GM21786 (cell line): ENCODE results near the gene PRTFDC1.
"Not testable (repeated sequence)": the region's sequence is repeated elsewhere in the genome, so short reads cannot be mapped to it uniquely, and the experiment has no call there.

Source experiments
- ATAC-seq: cut with Tn5 transposase; IDR thresholded peaks from one replicate; pipeline ENCODE4 v1.9.1; 2021; ENCODE audit not compliant: unreplicated experiment

Gene PRTFDC1

GRCh38 chr10:24935504-24936292, 16.7 kb downstream of the PRTFDC1 start:
- ATAC-seq, result no peak

- no peak for ATAC-seq
Measured at GRCh38 chr10:24931236-24931635, 21.2 kb downstream of the PRTFDC1 start.

DNA sequence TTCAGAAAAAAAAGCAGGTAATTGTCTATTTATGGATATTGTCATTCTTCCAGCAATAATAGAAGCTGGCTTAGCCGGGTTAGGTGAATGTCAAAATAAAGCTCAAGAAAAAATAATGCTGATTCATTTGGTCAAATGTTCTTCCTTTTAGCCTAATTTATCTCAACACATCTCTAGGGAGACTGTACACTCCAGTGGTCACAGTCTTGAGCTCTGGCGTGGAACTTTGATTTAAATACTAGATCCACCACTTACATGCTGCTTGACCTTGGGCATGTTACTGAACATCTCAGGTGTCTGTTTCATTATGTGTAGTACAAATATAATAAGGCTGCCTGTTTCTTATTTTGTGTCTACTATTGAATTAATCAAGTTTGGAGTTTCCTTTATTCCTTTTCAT, 22.0 kb downstream of the PRTFDC1 start:
- ATAC-seq, result peak; percentile 82

- no peak for ATAC-seq
Measured at GRCh38 chr10:24929904-24930303, 22.5 kb downstream of the PRTFDC1 start.

DNA sequence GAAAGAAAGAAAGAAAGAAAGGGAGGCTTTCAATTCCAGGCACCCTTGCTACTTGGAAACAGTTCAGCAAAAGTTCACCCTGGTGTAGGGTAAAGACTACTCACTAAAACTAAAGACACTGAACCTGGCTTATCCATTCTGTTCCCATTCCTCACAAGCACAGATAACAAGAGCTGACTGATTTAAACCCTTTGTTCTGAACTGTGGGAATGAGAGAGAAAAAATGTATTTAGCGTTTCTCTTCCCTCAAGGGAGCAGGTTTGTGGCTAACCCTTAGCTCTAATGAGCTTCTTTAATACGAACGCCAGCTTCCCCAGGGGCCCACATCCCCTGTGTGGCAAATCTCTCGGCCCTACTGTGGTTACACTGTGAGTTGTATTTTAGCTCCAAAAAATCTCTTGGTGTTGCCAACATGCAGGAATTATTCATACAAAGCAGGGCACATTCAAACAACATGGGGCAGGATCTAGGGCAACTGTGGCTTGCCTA, 23.3 kb downstream of the PRTFDC1 start:
- peak; percentile 67 for ATAC-seq

- ATAC-seq, result no peak
Measured at GRCh38 chr10:24928163-24928562, 24.2 kb downstream of the PRTFDC1 start.

DNA sequence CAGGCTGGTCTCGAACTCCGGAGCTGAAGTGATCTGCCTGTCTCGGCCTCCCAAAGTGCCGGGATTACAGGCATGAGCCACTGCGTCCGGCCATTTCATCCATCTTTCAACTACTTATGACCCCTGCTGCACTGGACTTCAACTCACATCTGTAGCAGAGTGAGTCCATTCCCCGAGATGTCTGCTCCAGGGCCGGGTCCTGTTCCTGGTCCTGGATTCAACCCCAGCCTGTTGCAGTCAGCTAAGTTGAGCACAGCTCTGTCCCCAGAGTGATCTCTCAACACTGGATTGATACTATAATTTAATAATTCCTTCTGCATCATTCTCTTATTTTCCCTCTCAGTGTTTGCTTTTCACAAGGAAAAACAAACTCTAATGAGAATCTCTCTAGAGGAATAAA, 25.8 kb downstream of the PRTFDC1 start:
- no peak for ATAC-seq

DNA sequence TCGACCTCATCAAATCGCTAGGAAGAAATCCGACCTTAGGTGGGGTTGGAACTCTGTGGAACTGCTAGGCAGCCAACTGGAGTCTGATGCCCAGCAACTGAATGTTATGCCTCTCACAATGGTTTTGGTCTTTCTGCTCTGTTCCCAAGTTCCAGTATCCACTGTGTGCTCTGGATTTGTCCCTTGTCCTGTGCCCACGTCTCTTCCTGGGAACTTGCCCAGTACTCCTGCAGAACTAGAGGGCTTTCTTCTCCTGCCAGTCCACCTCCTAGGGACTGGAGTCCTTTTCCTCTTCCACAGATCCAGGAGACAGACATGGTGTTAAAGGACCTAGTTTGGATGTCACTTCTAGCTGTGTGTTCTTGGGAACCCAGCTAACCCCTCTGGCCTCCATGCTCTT, 26.6 kb downstream of the PRTFDC1 start:
- no peak for ATAC-seq

DNA sequence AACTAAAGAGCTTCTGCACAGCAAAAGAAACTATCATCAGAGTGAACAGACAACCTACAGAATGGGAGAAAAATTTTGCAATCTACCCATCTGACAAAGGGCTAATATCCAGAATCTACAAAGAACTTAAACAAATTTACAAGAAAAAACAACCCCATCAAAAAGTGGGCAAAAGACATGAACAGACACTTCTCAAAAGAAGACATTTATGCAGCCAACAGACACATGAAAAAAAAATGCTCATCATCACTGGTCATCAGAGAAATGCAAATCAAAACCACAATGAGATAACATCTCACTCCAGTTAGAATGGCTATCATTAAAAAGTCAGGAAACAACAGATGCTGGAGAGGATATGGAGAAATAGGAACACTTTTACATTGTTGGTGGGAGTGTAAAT, 27.9 kb downstream of the PRTFDC1 start:
- not testable (repeated sequence) for ATAC-seq

- ATAC-seq, result not testable (repeated sequence)
Measured at GRCh38 chr10:24922222-24922868, 30.1 kb downstream of the PRTFDC1 start.

DNA sequence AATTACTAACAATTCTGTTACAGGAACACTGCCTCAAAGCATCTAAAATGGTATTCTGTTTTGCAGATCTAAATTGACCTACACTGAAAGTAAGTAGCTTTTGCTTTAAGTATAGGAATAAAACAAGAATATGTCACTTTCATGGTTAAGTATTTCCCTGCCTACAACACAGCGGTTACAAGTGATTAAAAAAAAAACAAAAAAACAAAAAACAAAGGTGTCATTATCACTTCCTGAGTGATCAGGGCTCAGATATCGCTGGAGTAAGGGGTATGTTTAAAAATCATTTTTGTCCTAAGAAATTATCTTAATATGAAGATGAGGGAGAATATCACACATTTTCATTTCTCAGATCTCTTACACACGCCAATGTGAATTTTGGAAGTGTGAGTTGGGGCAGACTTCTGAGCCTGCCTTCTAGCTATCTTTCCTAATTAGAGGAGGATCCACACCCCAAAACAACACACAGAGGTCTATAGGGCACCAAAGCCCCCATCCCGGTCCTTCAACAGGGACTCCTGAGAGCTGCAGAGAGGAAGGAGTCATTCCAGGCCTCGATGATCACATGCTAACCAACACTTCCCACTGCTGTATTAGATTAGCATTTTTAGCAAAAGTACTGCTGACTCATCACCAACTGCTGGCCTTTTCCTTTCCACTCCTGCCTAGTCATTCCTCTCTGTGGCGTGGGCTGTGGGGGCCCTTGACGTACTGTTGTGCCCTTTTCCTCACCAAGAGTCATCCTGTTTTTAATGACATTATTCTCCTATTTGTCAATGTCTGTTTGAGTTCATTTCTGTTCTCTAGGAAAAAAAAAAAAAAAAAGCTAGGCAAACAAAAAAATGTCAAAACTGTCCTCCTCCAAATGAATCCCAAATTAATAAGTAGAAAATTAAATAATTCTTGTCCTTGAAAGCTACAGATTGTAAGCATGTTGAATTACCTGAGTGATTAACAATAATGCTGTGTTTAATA, 31.2 kb downstream of the PRTFDC1 start:
- peak; percentile 87 for ATAC-seq

GRCh38 chr10:24920192-24920591, 32.2 kb downstream of the PRTFDC1 start:
- ATAC-seq, result not testable (repeated sequence)

DNA sequence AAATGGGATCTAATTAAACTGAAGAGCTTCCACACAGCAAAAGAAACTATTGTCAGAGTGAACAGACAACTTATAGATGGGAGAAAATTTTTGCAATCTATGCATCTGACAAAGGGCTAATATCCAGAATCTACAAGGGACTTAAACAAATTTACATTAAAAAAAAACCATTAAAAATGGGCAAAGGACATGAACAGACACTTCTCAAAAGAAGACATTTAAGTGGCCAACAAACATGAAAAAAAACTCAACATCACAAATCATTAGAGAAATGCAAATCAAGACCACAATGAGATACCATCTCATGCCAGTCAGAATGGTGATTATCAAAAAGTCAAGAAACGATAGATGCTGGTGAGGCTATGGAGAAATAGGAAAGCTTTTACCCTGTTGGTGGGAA, 32.8 kb downstream of the PRTFDC1 start:
- not testable (repeated sequence) for ATAC-seq

GRCh38 chr10:24917979-24918378, 34.4 kb downstream of the PRTFDC1 start:
- no peak for ATAC-seq

GRCh38 chr10:24917493-24917892, 34.9 kb downstream of the PRTFDC1 start:
- ATAC-seq, result no peak

DNA sequence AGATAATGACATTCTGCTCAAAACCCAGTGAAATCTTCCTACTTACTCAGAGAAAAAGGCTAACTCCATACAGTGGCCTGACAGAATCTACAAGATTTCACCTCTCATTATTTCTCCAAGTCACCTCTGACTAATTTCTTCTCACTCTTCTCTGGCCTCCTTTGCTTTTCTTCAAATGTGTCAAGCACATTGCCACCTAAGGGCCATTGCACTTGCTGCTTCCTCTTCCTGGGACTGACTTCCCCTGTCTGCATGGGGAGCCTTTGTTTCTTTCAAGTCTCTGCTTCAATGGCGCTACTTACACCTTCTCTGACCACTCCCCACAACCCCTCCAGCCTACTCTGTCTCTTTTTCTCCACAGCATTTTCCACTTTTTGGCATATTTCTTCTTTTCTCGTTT, 36.0 kb downstream of the PRTFDC1 start:
- no peak for ATAC-seq

- ATAC-seq, result no peak
Measured at GRCh38 chr10:24915304-24915703, 37.1 kb downstream of the PRTFDC1 start.

GRCh38 chr10:24914148-24914547, 38.3 kb downstream of the PRTFDC1 start:
- ATAC-seq, result no peak

GRCh38 chr10:24912215-24912614, 40.2 kb downstream of the PRTFDC1 start:
- no peak for ATAC-seq

DNA sequence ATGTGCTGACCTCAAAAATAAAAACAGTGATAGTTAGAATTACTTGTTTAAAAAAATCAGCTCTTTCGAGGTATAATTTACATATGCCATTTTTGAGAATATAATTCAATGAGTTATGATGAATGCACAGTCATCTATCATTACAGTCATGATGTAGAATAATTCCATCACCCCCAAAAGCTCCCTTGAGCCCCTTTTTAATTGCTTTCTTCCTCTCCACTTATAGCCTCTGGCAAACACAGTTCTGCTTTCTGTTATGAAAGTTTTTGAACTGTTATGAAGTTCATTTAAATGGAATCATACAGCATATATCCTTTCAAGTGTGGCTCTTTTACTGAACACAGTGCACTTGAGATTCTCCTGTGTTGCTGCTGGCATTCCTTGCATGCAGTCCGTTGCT, 41.4 kb downstream of the PRTFDC1 start:
- no peak for ATAC-seq

DNA sequence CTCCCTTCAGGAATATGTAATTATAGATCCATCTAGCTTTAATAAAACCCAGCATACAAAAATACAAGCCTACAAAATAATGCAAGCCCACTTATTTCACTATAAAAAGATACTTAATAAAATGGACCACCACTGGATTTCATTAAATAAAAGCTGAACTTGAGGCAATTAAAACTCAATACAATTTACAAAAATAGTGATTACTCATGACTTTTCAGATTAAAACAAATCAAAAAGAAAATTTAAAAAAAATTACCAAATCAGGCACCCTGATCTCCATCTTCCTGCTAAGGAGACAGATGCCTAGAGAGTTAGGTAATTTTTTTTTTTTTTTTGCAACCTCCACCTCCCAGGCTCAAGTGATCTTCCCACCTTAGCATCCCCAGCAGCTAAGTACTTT, 41.8 kb downstream of the PRTFDC1 start:
- ATAC-seq, result no peak
